Astrocyte (in vitro differentiated cells and primary cell): ENCODE results near the gene TBC1D19.

Experiments used
- EZH2 ChIP-seq: IDR thresholded peaks from 2 replicates; pipeline ENCODE4 v1.6.1; 2012; ENCODE audit warnings: mild to moderate bottlenecking, low read length, inconsistent platforms; ENCODE audit not compliant: insufficient read depth
- TF ChIP-seq, protein P1 (sequence below): IDR thresholded peaks from 2 replicates; pipeline ENCODE4 v1.5.1; 2011; ENCODE audit warnings: low read depth, mild to moderate bottlenecking, inconsistent platforms, low read length, moderate library complexity; ENCODE audit not compliant: insufficient read depth

DNA sequence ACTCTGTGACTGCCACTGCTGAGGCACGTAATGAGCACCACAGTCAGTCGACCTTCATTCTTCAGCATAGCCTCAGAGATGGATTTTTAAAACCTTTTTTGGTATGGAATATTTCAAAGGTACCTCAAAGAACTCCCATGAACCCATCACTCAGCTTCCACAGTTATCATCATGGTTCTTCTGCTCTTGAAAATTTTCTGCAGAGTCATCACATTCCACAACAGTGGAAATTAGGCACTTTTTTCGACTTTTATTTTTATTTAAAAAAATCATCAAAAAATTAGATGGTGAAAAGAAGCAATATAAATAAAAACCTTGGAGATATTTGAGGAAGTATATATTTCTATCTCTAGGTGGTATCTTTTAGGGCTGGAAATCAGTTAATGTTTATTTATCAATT, 37.5 kb downstream of the TBC1D19 start:
- TF ChIP-seq, protein P1, sequence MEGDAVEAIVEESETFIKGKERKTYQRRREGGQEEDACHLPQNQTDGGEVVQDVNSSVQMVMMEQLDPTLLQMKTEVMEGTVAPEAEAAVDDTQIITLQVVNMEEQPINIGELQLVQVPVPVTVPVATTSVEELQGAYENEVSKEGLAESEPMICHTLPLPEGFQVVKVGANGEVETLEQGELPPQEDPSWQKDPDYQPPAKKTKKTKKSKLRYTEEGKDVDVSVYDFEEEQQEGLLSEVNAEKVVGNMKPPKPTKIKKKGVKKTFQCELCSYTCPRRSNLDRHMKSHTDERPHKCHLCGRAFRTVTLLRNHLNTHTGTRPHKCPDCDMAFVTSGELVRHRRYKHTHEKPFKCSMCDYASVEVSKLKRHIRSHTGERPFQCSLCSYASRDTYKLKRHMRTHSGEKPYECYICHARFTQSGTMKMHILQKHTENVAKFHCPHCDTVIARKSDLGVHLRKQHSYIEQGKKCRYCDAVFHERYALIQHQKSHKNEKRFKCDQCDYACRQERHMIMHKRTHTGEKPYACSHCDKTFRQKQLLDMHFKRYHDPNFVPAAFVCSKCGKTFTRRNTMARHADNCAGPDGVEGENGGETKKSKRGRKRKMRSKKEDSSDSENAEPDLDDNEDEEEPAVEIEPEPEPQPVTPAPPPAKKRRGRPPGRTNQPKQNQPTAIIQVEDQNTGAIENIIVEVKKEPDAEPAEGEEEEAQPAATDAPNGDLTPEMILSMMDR = no peak
- no peak for TF ChIP-seq EZH2
